Activated naive CD4-positive, alpha-beta T cell treated with anti-CD3 and anti-CD28 coated beads, Interleukin-2, amount 50 U/mL, for 24 hours (primary cell): ENCODE measurements around the gene GLT6D1.

ENCODE experiments used
- H3K27ac Mint-ChIP-seq: one replicate; pipeline ENCODE4 v1.8.0; 2021; ENCODE audit warnings: mild to moderate bottlenecking, mixed read lengths
- H3K27me3 Mint-ChIP-seq: one replicate; pipeline ENCODE4 v1.8.0; 2021; ENCODE audit warnings: mixed read lengths
- H3K36me3 Mint-ChIP-seq: one replicate; pipeline ENCODE4 v1.8.0; 2021; ENCODE audit warnings: mixed read lengths
- H3K4me1 Mint-ChIP-seq: one replicate; pipeline ENCODE4 v1.8.0; 2021; ENCODE audit warnings: mixed read lengths
- H3K4me3 Mint-ChIP-seq: one replicate; pipeline ENCODE4 v1.8.0; 2021; ENCODE audit warnings: mild to moderate bottlenecking, mixed read lengths
- H3K9me3 Mint-ChIP-seq: one replicate; pipeline ENCODE4 v1.8.0; 2021; ENCODE audit warnings: mixed read lengths

The GLT6D1 gene

DNA sequence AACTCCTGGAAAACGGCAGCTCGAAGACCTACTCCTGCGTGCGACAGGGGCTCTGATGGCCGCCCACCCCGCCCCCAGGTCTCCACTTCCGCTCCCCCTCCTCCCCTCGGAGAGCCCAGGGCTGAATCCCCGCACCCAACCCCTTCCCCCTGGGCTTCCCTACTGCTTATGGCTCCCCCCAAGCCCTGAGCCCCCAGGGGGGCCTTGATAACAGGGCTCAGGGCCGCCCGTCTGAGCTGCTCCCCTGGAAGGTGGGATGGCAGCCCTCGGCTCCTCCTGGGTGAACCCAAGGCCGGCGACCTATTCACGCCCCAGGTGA, 30.4 kb downstream of the GLT6D1 start:
- no peaks in the 10 kb centered on the region for H3K9me3 Mint-ChIP-seq
- H3K27ac Mint-ChIP-seq: no peak overlapping the region
- no peaks in the 10 kb centered on the region for H3K36me3 Mint-ChIP-seq
- peaks cover 3% of the 10 kb centered on the region for H3K27me3 Mint-ChIP-seq
- no peaks in the 10 kb centered on the region for H3K4me1 Mint-ChIP-seq
- no peak overlapping the region for H3K4me3 Mint-ChIP-seq

DNA sequence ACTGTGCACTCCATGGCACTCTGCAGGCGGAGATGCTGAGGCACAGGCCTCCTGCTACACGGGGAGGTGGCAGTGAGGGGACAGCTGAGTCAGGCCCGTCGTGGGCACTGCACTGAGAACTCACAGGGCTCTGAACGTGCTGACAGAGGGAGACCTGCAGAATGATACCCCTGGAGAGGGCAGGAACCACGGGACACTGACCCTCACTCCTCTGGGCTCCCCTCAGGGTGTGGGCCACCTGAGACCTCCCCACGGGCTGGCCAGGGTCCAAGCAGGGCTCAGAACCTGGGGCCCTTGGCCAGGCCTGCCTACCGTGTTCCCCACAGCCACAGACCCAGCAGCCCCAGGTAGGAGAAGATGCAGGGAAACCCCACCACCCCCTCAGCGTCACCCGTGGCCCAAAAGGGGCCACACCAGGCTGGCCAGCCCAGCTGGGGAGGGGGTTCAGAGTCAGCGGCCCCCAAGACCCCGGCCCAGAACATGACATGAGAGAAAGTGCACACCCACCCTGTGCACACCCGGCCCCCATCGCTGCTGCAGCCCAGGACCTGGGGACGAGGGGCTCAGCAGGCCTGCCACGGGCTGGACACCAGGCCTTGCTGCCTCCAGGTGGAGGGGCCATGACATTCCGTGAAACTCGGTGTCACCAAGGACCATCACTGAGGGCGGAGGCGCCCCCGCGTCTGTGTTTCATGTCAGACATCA, 30.9 kb downstream of the GLT6D1 start:
- Mint-ChIP-seq H3K27me3 (peaks cover 3% of the 10 kb centered on the region), H3K9me3 (no peaks in the 10 kb centered on the region), H3K27ac (no peak overlapping the region), H3K4me3 (no peak overlapping the region), H3K36me3 (no peaks in the 10 kb centered on the region), H3K4me1 (no peaks in the 10 kb centered on the region)

DNA sequence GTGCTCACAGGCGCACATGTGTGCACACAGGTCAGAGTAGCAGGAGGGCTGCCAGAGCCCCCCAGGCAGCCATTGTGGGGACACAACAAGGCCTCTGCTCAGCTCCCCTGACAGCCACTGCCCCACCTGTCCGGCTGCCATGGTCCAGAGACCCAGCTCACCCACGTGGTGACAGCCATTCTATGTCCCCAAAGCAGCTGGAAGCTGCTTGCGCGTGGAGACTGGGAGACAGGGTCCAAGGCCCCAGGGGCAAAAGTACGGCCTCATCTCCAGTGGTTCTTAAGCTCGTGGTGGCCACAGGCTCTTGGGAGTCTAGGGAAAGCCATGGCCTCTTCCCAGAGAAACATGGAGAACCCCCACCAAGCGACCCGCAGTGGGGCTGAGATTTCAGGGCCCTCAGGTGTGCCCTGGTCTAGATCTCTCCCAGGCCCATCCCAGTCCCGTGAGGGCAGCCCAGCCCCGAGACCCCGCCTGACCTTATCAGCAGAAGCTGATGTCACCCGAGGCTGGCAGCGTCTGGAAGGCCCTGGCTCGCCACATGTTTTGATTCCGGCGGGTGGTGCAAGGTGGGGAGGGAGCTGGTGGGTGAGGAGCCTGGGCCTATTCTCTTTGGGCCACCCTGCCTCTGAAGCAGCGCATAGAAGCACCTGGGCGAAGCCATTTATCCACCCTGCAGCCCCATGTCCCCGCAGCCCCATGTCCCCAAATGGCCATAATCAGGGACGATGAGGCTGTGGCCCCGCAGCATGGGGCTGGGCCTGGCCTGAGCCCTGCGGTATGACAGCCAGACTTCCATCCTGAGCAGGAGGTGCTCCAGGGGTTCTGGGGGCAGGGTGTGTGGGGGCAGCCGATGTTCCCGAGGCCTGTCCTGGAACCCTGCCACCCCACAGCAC, 31.7 kb downstream of the GLT6D1 start:
- H3K9me3 Mint-ChIP-seq: no peaks in the 10 kb centered on the region
- peaks cover 3% of the 10 kb centered on the region for H3K27me3 Mint-ChIP-seq
- no peaks in the 10 kb centered on the region for H3K36me3 Mint-ChIP-seq
- no peak overlapping the region for H3K4me3 Mint-ChIP-seq
- H3K27ac Mint-ChIP-seq: no peak overlapping the region
- no peaks in the 10 kb centered on the region for H3K4me1 Mint-ChIP-seq

DNA sequence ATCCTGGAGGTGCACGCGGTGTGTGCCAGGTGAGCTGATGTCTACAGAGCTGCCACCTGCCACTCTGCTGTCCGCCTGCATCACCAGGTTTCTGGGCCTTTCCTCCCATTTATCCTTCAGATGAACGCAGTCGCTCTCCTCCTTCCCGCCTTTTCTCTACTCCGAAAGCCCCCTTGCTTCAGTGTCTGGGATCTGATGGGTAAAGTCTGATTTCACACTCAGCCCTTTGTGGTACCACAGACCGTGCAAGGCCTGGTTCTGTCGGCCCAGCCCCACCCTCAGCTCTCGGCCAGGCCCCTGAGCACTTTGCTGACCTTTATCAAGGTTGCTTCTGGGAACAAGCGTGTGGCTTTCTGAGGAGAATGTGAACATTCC, 32.5 kb downstream of the GLT6D1 start:
- Mint-ChIP-seq H3K9me3 (no peaks in the 10 kb centered on the region), H3K36me3 (no peaks in the 10 kb centered on the region), H3K4me1 (no peaks in the 10 kb centered on the region), H3K27ac (no peak overlapping the region), H3K4me3 (no peak overlapping the region), H3K27me3 (peaks cover 3% of the 10 kb centered on the region)

DNA sequence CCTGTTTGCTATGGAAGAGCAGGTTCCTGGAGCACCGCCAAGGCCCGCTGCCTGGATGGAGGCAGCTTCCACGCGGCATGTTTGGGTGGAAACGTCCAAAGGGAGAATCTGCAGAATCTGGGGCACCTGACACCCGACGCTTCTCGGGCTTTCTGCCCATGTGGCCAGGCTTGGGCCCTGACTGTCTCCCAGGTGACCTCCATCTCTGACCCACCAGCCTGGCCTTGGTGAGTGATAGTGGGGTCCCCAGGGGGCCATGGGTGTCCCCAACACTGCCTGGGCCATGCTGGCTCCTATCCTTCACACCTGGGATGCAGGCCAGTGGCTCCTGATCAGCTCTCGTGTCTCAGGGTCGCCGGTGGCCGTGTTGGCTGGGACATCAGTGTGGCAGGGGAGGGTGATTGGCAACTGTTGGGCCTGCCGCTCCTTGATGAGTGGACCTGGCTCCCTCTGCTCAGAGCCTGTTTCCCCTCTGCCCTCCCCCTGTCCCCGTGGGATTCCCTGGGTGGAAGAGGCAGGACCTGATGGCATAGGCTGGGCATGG, 34.0 kb downstream of the GLT6D1 start:
- Mint-ChIP-seq H3K36me3 (no peaks in the 10 kb centered on the region), H3K4me1 (no peaks in the 10 kb centered on the region), H3K27ac (no peak overlapping the region), H3K4me3 (no peak overlapping the region), H3K27me3 (peaks cover 3% of the 10 kb centered on the region), H3K9me3 (no peaks in the 10 kb centered on the region)

DNA sequence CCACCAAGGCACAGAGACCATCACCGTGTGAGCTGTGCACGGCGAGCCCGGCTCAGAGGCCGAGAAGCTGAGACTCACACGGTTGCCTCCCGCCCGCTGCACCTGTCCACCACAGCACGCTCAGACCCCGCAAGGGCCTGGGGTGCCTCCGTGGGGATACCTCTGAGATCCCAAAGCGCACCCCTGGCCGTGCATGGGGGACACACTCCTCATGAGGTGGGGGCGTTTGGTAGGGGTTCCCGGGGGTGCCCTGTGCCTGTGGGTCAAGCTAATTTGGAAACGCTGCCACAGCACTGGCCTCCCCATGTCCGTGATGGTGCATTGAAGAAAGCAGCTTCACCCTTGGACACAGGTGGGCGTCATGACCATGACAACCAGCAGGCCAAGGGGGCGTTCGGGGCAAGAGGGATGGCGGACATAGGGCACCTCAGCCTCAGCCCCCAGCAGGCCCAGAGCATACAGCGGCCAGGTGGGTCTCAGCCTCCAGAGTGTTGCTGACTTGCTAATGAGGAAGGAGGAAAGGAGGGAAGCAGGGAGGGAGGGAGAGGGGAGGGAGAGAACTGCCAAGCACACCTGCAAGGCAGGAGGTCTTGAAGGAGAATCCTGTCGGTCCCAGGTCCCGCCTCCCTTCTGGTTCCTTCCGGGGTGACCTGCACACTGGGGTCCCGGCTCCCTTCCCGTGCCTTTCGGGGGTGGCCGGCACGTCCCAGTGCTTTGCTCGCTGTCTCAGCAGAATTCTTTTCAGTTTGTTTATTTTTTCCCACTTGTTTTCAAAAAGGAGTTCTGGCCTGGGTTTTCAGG, 34.7 kb downstream of the GLT6D1 start:
- no peaks in the 10 kb centered on the region for H3K9me3 Mint-ChIP-seq
- H3K4me1 Mint-ChIP-seq: no peaks in the 10 kb centered on the region
- H3K27ac Mint-ChIP-seq: no peak overlapping the region
- no peak overlapping the region for H3K4me3 Mint-ChIP-seq
- H3K27me3 Mint-ChIP-seq: peaks cover 1% of the 10 kb centered on the region
- H3K36me3 Mint-ChIP-seq: no peaks in the 10 kb centered on the region

DNA sequence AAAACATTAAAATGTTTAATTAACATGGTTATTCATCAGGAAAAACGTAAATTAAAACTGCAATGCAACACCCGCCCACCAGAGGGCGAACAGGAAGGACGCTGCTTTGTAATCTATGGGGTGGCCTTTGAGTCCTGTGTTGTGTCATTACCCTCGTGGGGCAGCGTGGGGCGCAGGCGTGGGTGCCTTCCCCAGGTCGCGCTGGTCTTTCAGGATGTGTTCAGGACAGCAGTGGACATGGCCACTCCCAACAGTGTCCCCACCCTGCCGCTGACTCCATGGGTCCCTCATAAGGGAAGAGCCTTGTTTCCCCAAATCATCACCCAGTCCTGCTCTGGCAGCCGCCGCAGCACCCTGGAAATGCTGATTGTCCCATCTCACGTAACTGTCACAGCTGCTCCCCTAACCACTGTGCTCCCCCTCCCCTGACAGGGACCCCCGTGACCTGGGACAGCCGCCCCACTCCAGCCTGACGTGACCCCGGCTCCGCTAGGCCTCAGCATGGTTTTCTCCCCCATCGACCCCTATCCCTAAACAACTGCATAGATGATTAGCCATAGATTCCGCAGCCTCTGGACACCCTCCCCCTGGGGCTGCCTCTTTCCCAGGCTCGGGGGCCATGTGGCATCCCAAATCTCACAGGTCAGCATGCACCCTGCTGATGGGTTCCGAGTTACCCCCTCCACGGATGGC, 36.4 kb downstream of the GLT6D1 start:
- no peaks in the 10 kb centered on the region for H3K36me3 Mint-ChIP-seq
- no peak overlapping the region for H3K27ac Mint-ChIP-seq
- H3K9me3 Mint-ChIP-seq: no peaks in the 10 kb centered on the region
- no peak overlapping the region for H3K4me3 Mint-ChIP-seq
- no peaks in the 10 kb centered on the region for H3K4me1 Mint-ChIP-seq
- H3K27me3 Mint-ChIP-seq: peaks cover 4% of the 10 kb centered on the region

DNA sequence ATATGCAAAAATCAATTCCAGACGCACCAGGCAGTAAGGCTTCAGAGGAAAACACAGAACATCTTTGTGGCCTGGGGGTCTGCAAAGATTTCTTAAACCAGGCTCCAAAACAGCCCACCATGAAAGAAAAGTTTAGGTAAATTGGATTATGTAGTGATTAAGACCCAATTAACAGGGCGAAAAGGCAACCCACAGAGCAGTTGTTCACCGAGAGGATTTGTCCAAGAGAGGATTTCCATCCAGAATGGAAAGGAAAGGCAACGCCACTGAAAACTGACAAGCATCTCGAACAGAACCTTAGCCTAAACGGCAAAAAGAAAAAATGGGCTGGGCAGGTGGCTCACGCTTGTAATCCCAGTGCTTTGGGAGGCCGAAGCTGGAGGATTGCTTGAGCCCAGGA, 37.4 kb downstream of the GLT6D1 start:
- Mint-ChIP-seq H3K4me3 (no peak overlapping the region), H3K9me3 (no peaks in the 10 kb centered on the region), H3K27me3 (peaks cover 8% of the 10 kb centered on the region), H3K27ac (no peak overlapping the region), H3K4me1 (no peaks in the 10 kb centered on the region), H3K36me3 (no peaks in the 10 kb centered on the region)

DNA sequence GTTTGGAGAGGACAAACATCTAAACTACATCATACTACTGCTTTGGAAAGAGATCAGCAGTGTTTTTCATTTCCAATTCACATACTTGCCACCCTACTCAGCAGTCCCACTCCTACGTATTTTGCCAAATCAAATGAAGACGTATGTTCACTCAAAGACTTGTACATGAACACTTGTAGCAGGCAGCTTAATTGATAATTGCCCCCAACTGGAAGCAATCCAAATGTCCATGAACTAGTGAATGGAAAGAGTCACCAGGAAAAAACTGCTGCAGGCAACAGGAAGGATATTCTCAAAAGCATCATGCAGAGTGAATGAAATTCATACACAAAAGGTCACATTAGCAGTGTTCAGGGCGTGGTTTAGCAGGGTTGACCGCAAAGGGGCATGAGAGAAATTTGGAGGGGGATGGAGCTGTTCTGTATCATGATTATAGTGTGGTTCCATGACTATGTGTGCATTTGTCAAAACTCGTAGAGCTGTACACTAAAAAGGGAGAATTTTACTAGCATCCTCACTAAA, 39.0 kb downstream of the GLT6D1 start:
- no peak overlapping the region for H3K4me3 Mint-ChIP-seq
- no peaks in the 10 kb centered on the region for H3K9me3 Mint-ChIP-seq
- H3K27ac Mint-ChIP-seq: no peak overlapping the region
- no peaks in the 10 kb centered on the region for H3K4me1 Mint-ChIP-seq
- peaks cover 8% of the 10 kb centered on the region for H3K27me3 Mint-ChIP-seq
- no peaks in the 10 kb centered on the region for H3K36me3 Mint-ChIP-seq

DNA sequence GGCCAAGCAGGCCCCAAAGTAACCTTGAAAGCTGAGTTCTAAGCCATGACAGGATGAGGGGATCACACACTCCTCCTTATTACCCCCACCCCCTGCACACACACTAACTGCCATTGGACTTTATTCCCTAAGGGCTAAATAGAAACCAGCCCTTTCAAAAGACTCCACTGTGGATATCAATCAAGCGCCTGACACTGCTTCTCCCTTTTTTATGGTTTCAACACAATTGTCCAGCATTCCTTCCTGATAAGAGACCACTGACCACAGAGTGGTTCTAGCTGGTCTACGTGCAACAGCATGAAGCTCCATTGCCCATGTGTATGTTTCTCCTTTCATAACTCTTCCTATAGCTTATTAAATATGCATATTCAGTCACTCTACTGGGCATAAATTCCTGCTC, 43.1 kb downstream of the GLT6D1 start:
- Mint-ChIP-seq H3K27ac (no peak overlapping the region), H3K27me3 (peaks cover 9% of the 10 kb centered on the region), H3K36me3 (no peaks in the 10 kb centered on the region), H3K4me3 (no peak overlapping the region), H3K9me3 (no peaks in the 10 kb centered on the region), H3K4me1 (no peaks in the 10 kb centered on the region)

DNA sequence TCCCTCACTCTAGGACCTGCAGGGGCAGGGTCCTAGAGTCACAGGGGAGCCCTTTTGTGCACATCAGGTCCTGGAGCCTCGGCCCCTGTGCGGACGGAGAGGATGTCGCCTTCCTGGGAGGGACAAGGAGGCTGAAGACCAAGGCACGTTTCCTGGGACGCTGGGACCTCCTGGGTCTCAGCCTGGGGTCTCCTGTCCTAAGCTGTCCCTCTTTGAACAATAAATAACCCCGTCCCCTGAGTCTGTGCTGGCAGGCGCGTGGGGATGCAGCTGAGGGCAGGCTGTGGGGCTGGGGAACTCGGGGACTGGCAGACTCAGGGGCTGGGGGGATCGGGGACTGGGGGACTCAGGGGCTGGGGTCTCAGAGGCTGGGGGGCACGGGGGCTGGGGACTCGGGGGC, 46.7 kb downstream of the GLT6D1 start:
- H3K4me1 Mint-ChIP-seq: no peaks in the 10 kb centered on the region
- no peak overlapping the region for H3K27ac Mint-ChIP-seq
- H3K4me3 Mint-ChIP-seq: no peak overlapping the region
- H3K9me3 Mint-ChIP-seq: no peaks in the 10 kb centered on the region
- no peaks in the 10 kb centered on the region for H3K36me3 Mint-ChIP-seq
- peaks cover 6% of the 10 kb centered on the region for H3K27me3 Mint-ChIP-seq

DNA sequence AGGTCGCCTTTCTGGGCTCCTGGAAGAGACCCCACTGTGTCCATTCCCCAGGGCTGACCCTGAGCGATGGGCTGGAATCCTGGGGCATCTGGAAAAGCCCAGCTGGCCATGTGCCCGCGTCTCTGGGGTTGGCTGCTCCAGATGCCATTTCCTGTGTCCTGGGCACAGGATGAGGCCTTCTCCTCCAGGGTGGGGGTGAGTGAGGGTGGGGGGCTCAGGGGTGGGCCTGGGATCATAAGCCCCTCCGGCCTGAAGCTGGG, 47.1 kb downstream of the GLT6D1 start:
- Mint-ChIP-seq H3K36me3 (no peaks in the 10 kb centered on the region), H3K4me1 (no peaks in the 10 kb centered on the region), H3K27ac (no peak overlapping the region), H3K27me3 (peaks cover 6% of the 10 kb centered on the region), H3K4me3 (no peak overlapping the region), H3K9me3 (no peaks in the 10 kb centered on the region)

DNA sequence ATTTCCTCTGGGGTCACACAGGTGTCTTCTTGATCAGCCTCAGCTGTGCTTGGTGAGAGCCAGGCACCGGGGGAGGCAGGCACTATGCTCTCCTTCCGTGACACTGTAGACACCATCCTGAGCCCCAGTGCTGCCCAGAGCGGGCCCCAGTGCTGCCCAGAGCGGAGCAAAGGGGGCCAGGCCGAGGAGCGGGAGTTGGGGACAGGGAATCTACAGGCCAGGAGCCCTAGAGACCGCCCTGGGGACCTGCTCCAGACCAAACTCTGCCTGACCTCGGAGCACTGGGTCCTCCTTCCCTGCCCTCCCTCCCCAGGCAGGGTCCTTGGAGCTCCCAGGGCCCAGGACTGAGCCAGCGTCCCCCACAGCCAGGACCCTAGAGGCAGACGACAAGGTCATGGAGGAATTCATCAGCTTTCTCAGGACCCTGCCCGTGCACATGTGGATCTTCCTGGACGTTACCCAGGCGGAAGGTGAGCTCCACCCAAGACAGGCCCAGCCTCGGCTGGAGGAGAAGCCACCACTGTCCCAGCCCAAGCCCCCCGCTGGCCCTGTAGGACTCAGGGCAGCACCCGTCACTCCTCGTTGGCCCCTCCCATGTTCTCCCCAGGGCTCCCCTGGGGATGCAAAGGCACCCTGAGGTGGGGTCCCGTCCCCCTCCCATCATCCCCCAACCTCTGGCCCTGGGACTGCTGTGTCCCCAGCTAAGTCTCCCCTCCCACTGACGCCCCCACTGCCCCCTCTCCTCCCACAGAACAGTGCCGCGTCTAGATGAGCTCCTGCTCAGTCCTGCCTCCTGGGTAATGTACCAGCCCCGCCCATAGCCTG, 47.6 kb downstream of the GLT6D1 start:
- no peaks in the 10 kb centered on the region for H3K4me1 Mint-ChIP-seq
- H3K4me3 Mint-ChIP-seq: no peak overlapping the region
- H3K36me3 Mint-ChIP-seq: no peaks in the 10 kb centered on the region
- H3K27ac Mint-ChIP-seq: no peak overlapping the region
- H3K9me3 Mint-ChIP-seq: no peaks in the 10 kb centered on the region
- peaks cover 5% of the 10 kb centered on the region for H3K27me3 Mint-ChIP-seq

DNA sequence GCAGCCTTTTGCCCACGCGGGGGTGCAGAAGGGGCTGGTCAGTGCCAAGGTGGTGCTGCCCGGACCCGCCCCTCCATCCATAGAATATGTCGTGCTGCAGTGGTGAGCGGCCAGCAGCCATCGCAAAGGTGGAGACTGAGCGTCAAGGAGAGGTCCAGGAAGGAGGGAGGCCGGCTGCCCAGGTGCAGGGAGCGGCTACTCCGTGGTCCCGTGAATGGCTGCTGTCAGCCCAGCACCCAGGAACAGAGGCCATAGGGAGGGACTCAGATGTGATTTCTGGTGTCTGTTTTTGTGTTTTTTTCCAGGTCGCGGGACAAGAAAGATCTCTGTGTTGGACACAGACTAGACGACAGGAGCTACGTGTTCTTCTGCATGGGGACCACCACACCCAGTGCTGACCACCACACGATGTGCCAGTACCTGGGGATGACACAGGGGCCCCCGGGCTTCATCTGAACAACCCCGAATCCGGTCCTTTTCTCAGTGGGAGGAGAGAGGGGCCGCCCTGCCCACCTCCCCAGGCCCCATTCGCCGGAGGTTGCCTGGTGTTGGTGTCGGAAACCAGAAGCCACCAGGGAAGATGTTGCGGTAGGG, 48.8 kb downstream of the GLT6D1 start:
- H3K9me3 Mint-ChIP-seq: no peaks in the 10 kb centered on the region
- no peak overlapping the region for H3K4me3 Mint-ChIP-seq
- H3K4me1 Mint-ChIP-seq: no peaks in the 10 kb centered on the region
- no peaks in the 10 kb centered on the region for H3K36me3 Mint-ChIP-seq
- H3K27me3 Mint-ChIP-seq: peaks cover 5% of the 10 kb centered on the region
- no peak overlapping the region for H3K27ac Mint-ChIP-seq
